GM12872 (cell line): ENCODE results near the gene RNF145.

ENCODE experiments used
- CTCF ChIP-seq: IDR thresholded peaks from 3 replicates; pipeline ENCODE4 v1.5.1; 2011; ENCODE audit warnings: low read depth, mild to moderate bottlenecking, low read length, moderate library complexity; ENCODE audit not compliant: insufficient read depth

The RNF145 gene

GRCh38 chr5:159149085-159149484 is 60.3 kb downstream of the RNF145 start:
- no peak for TF ChIP-seq CTCF

GRCh38 chr5:159147976-159148375 is 61.4 kb downstream of the RNF145 start:
- no peak for TF ChIP-seq CTCF

- no peak for TF ChIP-seq CTCF
Observed at GRCh38 chr5:159146839-159147238, 62.5 kb downstream of the RNF145 start.

- TF ChIP-seq CTCF = no peak
Observed at GRCh38 chr5:159139802-159140201, 69.6 kb downstream of the RNF145 start.

- no peak for TF ChIP-seq CTCF
Observed at GRCh38 chr5:159135896-159136531, 73.3 kb downstream of the RNF145 start.

GRCh38 chr5:159133041-159133741 is 76.2 kb downstream of the RNF145 start:
- TF ChIP-seq CTCF = peak; percentile 65

- no peak for TF ChIP-seq CTCF
Observed at GRCh38 chr5:159132429-159133040, 76.8 kb downstream of the RNF145 start.
